SK-N-SH (cell line): Measurements from ENCODE around the gene GLUL. TPM values are rescaled to one million over a fixed set of nuclear protein-coding genes. Genes with fewer than 3 reads are reported as not detected.

Experiments used
- CTCF ChIA-PET: fragments of 300-600, 350-600 bp; formaldehyde crosslinking; extraction: SDS; loops from one replicate; lab custom pipeline; 2021; lab: Yijun Ruan, JAX
- POLR2A ChIA-PET: fragments of 350-600 bp; sonication (Branson Sonifier 250); formaldehyde crosslinking; extraction: SDS; loops from one replicate; lab custom pipeline; 2020; ENCODE audit warnings: antibody characterized with exemption, inconsistent platforms; lab: Yijun Ruan, JAX
- DNase-seq: peaks from one replicate; pipeline ENCODE4 v3.0.0; 2012
- H2AFZ ChIP-seq: fragments of 200-600 bp; sonication (generic); 2 replicates; pipeline ENCODE4 v1.8.1; 2016; ENCODE audit warnings: antibody characterized with exemption, mild to moderate bottlenecking, low read depth
- H3F3A ChIP-seq: fragments of 200-600 bp; sonication (generic); replicated peaks from 2 replicates; pipeline ENCODE3; 2016; ENCODE audit warnings: antibody characterized with exemption, mild to moderate bottlenecking; ENCODE audit not compliant: insufficient read depth
- H3K27ac ChIP-seq, 2 experiments: fragments of 200-500 bp in 1 of 2; fragments of 200-600 bp in 1 of 2; sonication (Bioruptor generic) in 1 of 2; sonication (generic), shearing (Covaris generic) in 1 of 2; 2 replicates each; pipeline versions ENCODE4 v1.5.1 to v1.6.1; 2014 to 2016; ENCODE audit warnings: low read depth in 2 of 2, inconsistent platforms in 1 of 2, low read length in 1 of 2, mild to moderate bottlenecking in 1 of 2, mixed read lengths in 1 of 2
- H3K27me3 ChIP-seq: fragments of 200-600 bp; sonication (generic), shearing (Covaris generic); 2 replicates; pipeline ENCODE4 v1.6.1; 2016; ENCODE audit warnings: mixed run types; ENCODE audit not compliant: insufficient read depth
- H3K36me3 ChIP-seq, 2 experiments: fragments of 200-500 bp in 1 of 2; fragments of 200-600 bp in 1 of 2; sonication (Bioruptor generic) in 1 of 2; sonication (generic) in 1 of 2; replicated peaks in 1 of 2; 2 replicates each; pipeline versions ENCODE3 to v1.5.1; 2014 to 2016; ENCODE audit warnings: low read length in 1 of 2, mild to moderate bottlenecking in 1 of 2; ENCODE audit not compliant: insufficient read depth in 2 of 2, control insufficient read depth in 1 of 2
- H3K4me1 ChIP-seq, 2 experiments: fragments of 200-500 bp in 1 of 2; fragments of 200-600 bp in 1 of 2; sonication (Bioruptor generic) in 1 of 2; sonication (generic), shearing (Covaris generic) in 1 of 2; 2 replicates each; pipeline versions ENCODE4 v1.5.1 to v1.6.1; 2014 to 2016; ENCODE audit warnings: low read depth in 1 of 2, low read length in 1 of 2, mixed run types in 1 of 2; ENCODE audit not compliant: insufficient read depth in 2 of 2, control insufficient read depth in 1 of 2
- H3K4me2 ChIP-seq: fragments of 200-600 bp; sonication (generic), shearing (Covaris generic); 2 replicates; pipeline ENCODE4 v1.6.1; 2017; ENCODE audit warnings: mixed run types
- H3K4me3 ChIP-seq, 2 experiments: fragments of 200-500 bp in 1 of 2; fragments of 200-600 bp in 1 of 2; sonication (Bioruptor generic) in 1 of 2; sonication (generic), shearing (Covaris generic) in 1 of 2; 2 replicates each; pipeline versions ENCODE4 v1.5.1 to v1.8.1; 2014 to 2016; ENCODE audit warnings: low read depth in 2 of 2, inconsistent platforms in 1 of 2, low read length in 1 of 2, mild to moderate bottlenecking in 1 of 2, mixed read lengths in 1 of 2, moderate library complexity in 1 of 2
- H3K79me2 ChIP-seq: fragments of 200-600 bp; sonication (generic); 2 replicates; pipeline ENCODE4 v1.8.1; 2017; ENCODE audit warnings: mild to moderate bottlenecking; ENCODE audit not compliant: insufficient read depth
- H3K9ac ChIP-seq: fragments of 200-600 bp; sonication (generic); 2 replicates; pipeline ENCODE4 v1.6.1; 2017; ENCODE audit warnings: mixed run types
- H3K9me2 ChIP-seq: fragments of 200-600 bp; sonication (generic); 2 replicates; pipeline ENCODE4 v1.6.1; 2017; ENCODE audit warnings: mixed run types
- H3K9me3 ChIP-seq: fragments of 200-600 bp; sonication (generic); 2 replicates; pipeline ENCODE4 v1.6.1; 2017; ENCODE audit warnings: mixed run types, mild to moderate bottlenecking, moderate library complexity
- H4K20me1 ChIP-seq: fragments of 200-600 bp; sonication (generic); 2 replicates; pipeline ENCODE4 v1.6.1; 2017; ENCODE audit warnings: mild to moderate bottlenecking, mixed run types; ENCODE audit not compliant: insufficient read depth
- CHD2 ChIP-seq: fragments of 150-350 bp; IDR thresholded peaks from 2 replicates; pipeline ENCODE4 v1.6.1; 2018; ENCODE audit warnings: low read length; ENCODE audit not compliant: partially characterized antibody
- ELF1 ChIP-seq: IDR thresholded peaks from 2 replicates; pipeline ENCODE4 v1.4.0; 2012
- FOSL2 ChIP-seq: IDR thresholded peaks from 2 replicates; pipeline ENCODE4 v1.4.0; 2012; ENCODE audit warnings: low read depth, mild to moderate bottlenecking, moderate library complexity, borderline replicate concordance
- GABPA ChIP-seq: IDR thresholded peaks from 2 replicates; pipeline ENCODE4 v1.4.0; 2012; ENCODE audit warnings: low read depth, mild to moderate bottlenecking
- IRF3 ChIP-seq: fragments of 150-350 bp; IDR thresholded peaks from 2 replicates; pipeline ENCODE4 v1.6.1; 2016; ENCODE audit warnings: mild to moderate bottlenecking, low read depth, low read length
- JUND ChIP-seq: IDR thresholded peaks from 2 replicates; pipeline ENCODE4 v1.4.0; 2012
- MEF2A ChIP-seq: IDR thresholded peaks from 2 replicates; pipeline ENCODE4 v1.4.0; 2012; ENCODE audit warnings: low read depth, borderline replicate concordance
- NFIC ChIP-seq: IDR thresholded peaks from 2 replicates; pipeline ENCODE4 v1.4.0; 2012; ENCODE audit warnings: borderline replicate concordance
- NRF1 ChIP-seq: IDR thresholded peaks from 2 replicates; pipeline ENCODE4 v1.6.1; 2012; ENCODE audit warnings: low read depth, mild to moderate bottlenecking, low read length
- POLR2AphosphoS5 ChIP-seq: IDR thresholded peaks from 2 replicates; pipeline ENCODE4 v1.6.1; 2012; ENCODE audit warnings: low read depth, low read length
- RAD21 ChIP-seq: IDR thresholded peaks from 2 replicates; pipeline ENCODE4 v1.6.1; 2012; ENCODE audit warnings: mild to moderate bottlenecking, low read length
- RCOR1 ChIP-seq: fragments of 150-350 bp; IDR thresholded peaks from 2 replicates; pipeline ENCODE4 v1.6.1; 2017; ENCODE audit warnings: antibody characterized with exemption, low read length
- SIN3A ChIP-seq: IDR thresholded peaks from 2 replicates; pipeline ENCODE4 v1.6.1; 2012; ENCODE audit warnings: low read depth, mild to moderate bottlenecking, low read length, moderate library complexity, borderline replicate concordance
- SMC3 ChIP-seq: IDR thresholded peaks from 2 replicates; pipeline ENCODE4 v1.6.1; 2012; ENCODE audit warnings: low read depth, low read length, improper control_type of control experiment
- TAF1 ChIP-seq: IDR thresholded peaks from 2 replicates; pipeline ENCODE4 v1.6.1; 2012; ENCODE audit warnings: low read depth, mild to moderate bottlenecking, low read length, moderate library complexity, borderline replicate concordance
- TCF12 ChIP-seq: IDR thresholded peaks from 2 replicates; pipeline ENCODE4 v1.4.0; 2012
- WGBS: methylation state at CpG from one replicate; pipeline ENCODE4 v1.1.6; 2017; ENCODE audit warnings: low lambda C conversion rate; 5-methylcytosine and 5-hydroxymethylcytosine counted together
- polyA plus RNA-seq, 3 experiments: library from polyadenylated mRNA; depleted of rRNA; stranded (reverse); fragments of >200 nt; gene quantifications; 2 replicates each; pipeline ENCODE4 v1.2.3, GENCODE V29; 2012
- TF ChIP-seq, protein P1 (sequence below): fragments of 150-350 bp; IDR thresholded peaks from 2 replicates; pipeline ENCODE4 v1.6.1; 2017; ENCODE audit warnings: antibody characterized with exemption, low read length, low read depth, borderline replicate concordance
- TF ChIP-seq, protein P2 (sequence below): IDR thresholded peaks from 2 replicates; pipeline ENCODE4 v1.4.0; 2012; ENCODE audit warnings: low read depth, borderline replicate concordance
- TF ChIP-seq, protein P3 (sequence below): IDR thresholded peaks from 2 replicates; pipeline ENCODE4 v1.6.1; 2012; ENCODE audit warnings: mild to moderate bottlenecking, low read depth, low read length, moderate library complexity
- TF ChIP-seq, protein P4 (sequence below): IDR thresholded peaks from 2 replicates; pipeline ENCODE4; 2012

Gene GLUL
- polyA plus RNA-seq, 1 of the 3 experiments (the other 2 are of a cell fraction) = 107 TPM

GRCh38 chr1:182410620-182411273 is 19.2 kb upstream of the GLUL start:
- Histone ChIP-seq H3K27ac (no peak overlapping the region), H2AFZ (no peak overlapping the region), H3K36me3 (no peaks in the 10 kb centered on the region), H3K27me3 (no peaks in the 10 kb centered on the region), H3F3A (no peaks in the 10 kb centered on the region), H3K9ac (no peak overlapping the region), H3K79me2 (no peaks in the 10 kb centered on the region), H3K4me3 (no peak overlapping the region), H4K20me1 (no peaks in the 10 kb centered on the region), H3K4me2 (no peak overlapping the region), H3K9me3 (no peaks in the 10 kb centered on the region), H3K9me2 (no peaks in the 10 kb centered on the region), H3K4me1 (no peaks in the 10 kb centered on the region)
- ChIA-PET CTCF (interaction anchor here (1.0 kb wide), 2 partner anchors 14 to 326 kb away, joined by 3 read pairs; no protein-coding TSS in a partner anchor), POLR2A (no interaction called here)
- DNase-seq = no peak
- TF ChIP-seq MEF2A = no peak
- TF ChIP-seq RAD21 = no peak
- TF ChIP-seq IRF3 = no peak
- TF ChIP-seq, protein P1, sequence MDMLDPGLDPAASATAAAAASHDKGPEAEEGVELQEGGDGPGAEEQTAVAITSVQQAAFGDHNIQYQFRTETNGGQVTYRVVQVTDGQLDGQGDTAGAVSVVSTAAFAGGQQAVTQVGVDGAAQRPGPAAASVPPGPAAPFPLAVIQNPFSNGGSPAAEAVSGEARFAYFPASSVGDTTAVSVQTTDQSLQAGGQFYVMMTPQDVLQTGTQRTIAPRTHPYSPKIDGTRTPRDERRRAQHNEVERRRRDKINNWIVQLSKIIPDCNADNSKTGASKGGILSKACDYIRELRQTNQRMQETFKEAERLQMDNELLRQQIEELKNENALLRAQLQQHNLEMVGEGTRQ = no peak
- TF ChIP-seq NRF1 = no peak
- TF ChIP-seq, protein P2, sequence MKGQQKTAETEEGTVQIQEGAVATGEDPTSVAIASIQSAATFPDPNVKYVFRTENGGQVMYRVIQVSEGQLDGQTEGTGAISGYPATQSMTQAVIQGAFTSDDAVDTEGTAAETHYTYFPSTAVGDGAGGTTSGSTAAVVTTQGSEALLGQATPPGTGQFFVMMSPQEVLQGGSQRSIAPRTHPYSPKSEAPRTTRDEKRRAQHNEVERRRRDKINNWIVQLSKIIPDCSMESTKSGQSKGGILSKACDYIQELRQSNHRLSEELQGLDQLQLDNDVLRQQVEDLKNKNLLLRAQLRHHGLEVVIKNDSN = no peak
- no peak for TF ChIP-seq FOSL2
- no peak for TF ChIP-seq SIN3A
- no peak for TF ChIP-seq POLR2AphosphoS5
- no peak for TF ChIP-seq NFIC
- TF ChIP-seq TAF1 = no peak
- TF ChIP-seq JUND = no peak
- no peak for TF ChIP-seq SMC3
- TF ChIP-seq, protein P3, sequence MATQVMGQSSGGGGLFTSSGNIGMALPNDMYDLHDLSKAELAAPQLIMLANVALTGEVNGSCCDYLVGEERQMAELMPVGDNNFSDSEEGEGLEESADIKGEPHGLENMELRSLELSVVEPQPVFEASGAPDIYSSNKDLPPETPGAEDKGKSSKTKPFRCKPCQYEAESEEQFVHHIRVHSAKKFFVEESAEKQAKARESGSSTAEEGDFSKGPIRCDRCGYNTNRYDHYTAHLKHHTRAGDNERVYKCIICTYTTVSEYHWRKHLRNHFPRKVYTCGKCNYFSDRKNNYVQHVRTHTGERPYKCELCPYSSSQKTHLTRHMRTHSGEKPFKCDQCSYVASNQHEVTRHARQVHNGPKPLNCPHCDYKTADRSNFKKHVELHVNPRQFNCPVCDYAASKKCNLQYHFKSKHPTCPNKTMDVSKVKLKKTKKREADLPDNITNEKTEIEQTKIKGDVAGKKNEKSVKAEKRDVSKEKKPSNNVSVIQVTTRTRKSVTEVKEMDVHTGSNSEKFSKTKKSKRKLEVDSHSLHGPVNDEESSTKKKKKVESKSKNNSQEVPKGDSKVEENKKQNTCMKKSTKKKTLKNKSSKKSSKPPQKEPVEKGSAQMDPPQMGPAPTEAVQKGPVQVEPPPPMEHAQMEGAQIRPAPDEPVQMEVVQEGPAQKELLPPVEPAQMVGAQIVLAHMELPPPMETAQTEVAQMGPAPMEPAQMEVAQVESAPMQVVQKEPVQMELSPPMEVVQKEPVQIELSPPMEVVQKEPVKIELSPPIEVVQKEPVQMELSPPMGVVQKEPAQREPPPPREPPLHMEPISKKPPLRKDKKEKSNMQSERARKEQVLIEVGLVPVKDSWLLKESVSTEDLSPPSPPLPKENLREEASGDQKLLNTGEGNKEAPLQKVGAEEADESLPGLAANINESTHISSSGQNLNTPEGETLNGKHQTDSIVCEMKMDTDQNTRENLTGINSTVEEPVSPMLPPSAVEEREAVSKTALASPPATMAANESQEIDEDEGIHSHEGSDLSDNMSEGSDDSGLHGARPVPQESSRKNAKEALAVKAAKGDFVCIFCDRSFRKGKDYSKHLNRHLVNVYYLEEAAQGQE = no peak
- TF ChIP-seq RCOR1 = no peak
- TF ChIP-seq ELF1 = no peak
- TF ChIP-seq GABPA = no peak
- TF ChIP-seq CHD2 = no peak
- TF ChIP-seq, protein P4, sequence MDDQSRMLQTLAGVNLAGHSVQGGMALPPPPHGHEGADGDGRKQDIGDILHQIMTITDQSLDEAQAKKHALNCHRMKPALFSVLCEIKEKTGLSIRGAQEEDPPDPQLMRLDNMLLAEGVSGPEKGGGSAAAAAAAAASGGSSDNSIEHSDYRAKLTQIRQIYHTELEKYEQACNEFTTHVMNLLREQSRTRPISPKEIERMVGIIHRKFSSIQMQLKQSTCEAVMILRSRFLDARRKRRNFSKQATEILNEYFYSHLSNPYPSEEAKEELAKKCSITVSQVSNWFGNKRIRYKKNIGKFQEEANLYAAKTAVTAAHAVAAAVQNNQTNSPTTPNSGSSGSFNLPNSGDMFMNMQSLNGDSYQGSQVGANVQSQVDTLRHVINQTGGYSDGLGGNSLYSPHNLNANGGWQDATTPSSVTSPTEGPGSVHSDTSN = no peak
- TF ChIP-seq TCF12 = no peak
- 36% methylated on average over 1 of the region's 1 CpG for WGBS
